Glutamatergic neuron (in vitro differentiated cells): ENCODE results near the gene ITGA2B. TPM values are rescaled to one million over a fixed set of nuclear protein-coding genes. Genes with fewer than 3 reads are reported as not detected.
"Not testable (repeated sequence)": the region's sequence is repeated elsewhere in the genome, so short reads cannot be mapped to it uniquely, and the experiment has no call there.

Source experiments
- DNase-seq: peaks from one replicate; pipeline ENCODE4 v3.0.0; 2022
- H3K27ac Mint-ChIP-seq: one replicate; pipeline ENCODE4 v1.8.0; 2020; ENCODE audit warnings: mild to moderate bottlenecking, mixed read lengths, inconsistent platforms; ENCODE audit not compliant: unreplicated experiment
- H3K27me3 Mint-ChIP-seq: one replicate; pipeline ENCODE4 v1.8.0; 2020; ENCODE audit warnings: mild to moderate bottlenecking, moderate library complexity, mixed read lengths, inconsistent platforms; ENCODE audit not compliant: unreplicated experiment
- H3K36me3 Mint-ChIP-seq: one replicate; pipeline ENCODE4 v1.8.0; 2020; ENCODE audit warnings: mild to moderate bottlenecking, mixed read lengths, inconsistent platforms; ENCODE audit not compliant: unreplicated experiment
- H3K4me1 Mint-ChIP-seq: one replicate; pipeline ENCODE4 v1.8.0; 2020; ENCODE audit warnings: mild to moderate bottlenecking, low read depth, mixed read lengths, inconsistent platforms; ENCODE audit not compliant: unreplicated experiment
- H3K4me3 Mint-ChIP-seq: one replicate; pipeline ENCODE4 v1.8.0; 2020; ENCODE audit warnings: mild to moderate bottlenecking, mixed read lengths, inconsistent platforms; ENCODE audit not compliant: unreplicated experiment
- H3K9me3 Mint-ChIP-seq: one replicate; pipeline ENCODE4 v1.8.0; 2020; ENCODE audit warnings: mild to moderate bottlenecking, moderate library complexity, mixed read lengths, inconsistent platforms; ENCODE audit not compliant: unreplicated experiment
- CTCF ChIP-seq: fragments of 200-600 bp; sonication (generic); IDR thresholded peaks from one replicate; pipeline ENCODE4 v1.5.0; 2021; ENCODE audit not compliant: partially characterized antibody, unreplicated experiment
- total RNA-seq: library from RNA; stranded (reverse); fragmentation: NEBNext Ultra II Directional; extraction: Animal tissue kit (Norgen Biotek cat#: 25700); gene quantifications from one replicate; pipeline ENCODE4 v1.2.1, GENCODE V29; 2021; ENCODE audit not compliant: unreplicated experiment

ITGA2B gene
- total RNA-seq, 1 donor from 2014 or later = 7.1 TPM

- H3K27ac Mint-ChIP-seq = no peak overlapping the region
- H3K36me3 Mint-ChIP-seq = no peaks in the 10 kb centered on the region
- no peak for TF ChIP-seq CTCF
- no peak overlapping the region for H3K4me3 Mint-ChIP-seq
- DNase-seq = no peak
- H3K4me1 Mint-ChIP-seq = peaks cover 3% of the 10 kb centered on the region
- H3K9me3 Mint-ChIP-seq = no peaks in the 10 kb centered on the region
- H3K27me3 Mint-ChIP-seq = peaks cover 2% of the 10 kb centered on the region
Observed at GRCh38 chr17:44333371-44333770, 56.1 kb downstream of the ITGA2B start.

GRCh38 chr17:44331249-44331760, 58.1 kb downstream of the ITGA2B start:
- H3K27me3 Mint-ChIP-seq = peaks cover 2% of the 10 kb centered on the region
- peaks cover 2% of the 10 kb centered on the region for H3K9me3 Mint-ChIP-seq
- no peak overlapping the region for H3K27ac Mint-ChIP-seq
- peaks cover 4% of the 10 kb centered on the region for H3K4me1 Mint-ChIP-seq
- no peak overlapping the region for H3K4me3 Mint-ChIP-seq
- no peaks in the 10 kb centered on the region for H3K36me3 Mint-ChIP-seq
- peak; percentile 74 for DNase-seq
- peak; percentile 94 for TF ChIP-seq CTCF

- H3K27me3 Mint-ChIP-seq, H3K4me3 Mint-ChIP-seq, H3K36me3 Mint-ChIP-seq, H3K27ac Mint-ChIP-seq, H3K9me3 Mint-ChIP-seq, DNase-seq, H3K4me1 Mint-ChIP-seq: not testable (repeated sequence)
Observed at GRCh38 chr17:44330263-44330662, 59.2 kb downstream of the ITGA2B start.

GRCh38 chr17:44329516-44329915, 59.9 kb downstream of the ITGA2B start:
- not testable (repeated sequence) for H3K9me3 Mint-ChIP-seq, DNase-seq, H3K36me3 Mint-ChIP-seq, H3K4me1 Mint-ChIP-seq, H3K4me3 Mint-ChIP-seq, H3K27me3 Mint-ChIP-seq, H3K27ac Mint-ChIP-seq

- H3K36me3 Mint-ChIP-seq = no peaks in the 10 kb centered on the region
- H3K4me3 Mint-ChIP-seq = no peak overlapping the region
- no peak for DNase-seq
- no peak for TF ChIP-seq CTCF
- H3K9me3 Mint-ChIP-seq = peaks cover 5% of the 10 kb centered on the region
- H3K4me1 Mint-ChIP-seq = peaks cover 4% of the 10 kb centered on the region
- no peak overlapping the region for H3K27ac Mint-ChIP-seq
- H3K27me3 Mint-ChIP-seq = peaks cover 7% of the 10 kb centered on the region
Observed at GRCh38 chr17:44327715-44328449, 61.6 kb downstream of the ITGA2B start.

GRCh38 chr17:44326861-44327444, 62.5 kb downstream of the ITGA2B start:
- peaks cover 11% of the 10 kb centered on the region for H3K27me3 Mint-ChIP-seq
- peaks cover 4% of the 10 kb centered on the region for H3K4me1 Mint-ChIP-seq
- H3K4me3 Mint-ChIP-seq = peak overlapping the region; percentile 55
- DNase-seq = peak; percentile 95
- H3K27ac Mint-ChIP-seq = peak overlapping the region; percentile 43
- TF ChIP-seq CTCF = no peak
- H3K9me3 Mint-ChIP-seq = peaks cover 7% of the 10 kb centered on the region
- H3K36me3 Mint-ChIP-seq = no peaks in the 10 kb centered on the region
